Left renal cortex interstitium (tissue), 4 donors: ENCODE results near the gene IFT22. TPM values are rescaled to one million over a fixed set of nuclear protein-coding genes. Genes with fewer than 3 reads are reported as not detected.
"Not testable (repeated sequence)": the region's sequence is repeated elsewhere in the genome, so short reads cannot be mapped to it uniquely, and the experiment has no call there.

ENCODE experiments used
- DNase-seq, 4 donors: peaks; one replicate each; pipeline ENCODE4 v3.0.0-alpha.2; 2013; ENCODE audit warnings: low read depth in 4 of 4, low spot score in 2 of 4, missing footprints in 1 of 4
- polyA plus RNA-seq, 4 donors: library from polyadenylated mRNA; unstranded; fragments of 120-200 nt; gene quantifications; one replicate each; pipeline ENCODE4 v1.2.1, GENCODE V29; 2013; ENCODE audit not compliant: insufficient read length in 4 of 4

IFT22 gene
- polyA plus RNA-seq, 4 donors: 69.0 to 79.6 (median 76.0) TPM

GRCh38 chr7:101319401-101319800 is 2.2 kb downstream of the IFT22 start:
- DNase-seq: no peak

- DNase-seq: peak in 1 of 4 donors; percentile 33
These were observed 6.3 kb downstream of the IFT22 start for GRCh38 chr7:101315336-101315735.

- peak in 1 of 4 donors; percentile 44 for DNase-seq
These were observed 13.1 kb downstream of the IFT22 start for GRCh38 chr7:101308245-101309085.

DNA sequence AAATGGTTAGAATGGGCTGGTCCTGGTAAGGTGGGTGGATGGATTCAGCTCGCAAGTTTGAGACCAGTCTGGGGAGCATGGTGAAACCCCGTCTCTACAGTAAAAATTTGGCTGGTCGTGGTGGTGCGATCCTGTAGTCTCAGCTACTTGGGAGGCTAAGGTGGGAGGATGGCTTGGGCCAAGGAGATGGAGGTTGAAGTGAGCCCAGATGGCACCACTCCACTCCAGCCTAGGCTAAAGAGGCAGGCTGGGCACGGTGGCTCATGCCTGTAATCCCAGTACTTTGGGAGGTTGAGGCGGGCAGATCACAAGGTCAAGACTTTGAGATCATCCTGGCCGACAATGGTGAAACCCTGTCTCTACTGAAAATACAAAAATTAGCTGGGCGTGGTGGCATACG is 15.3 kb downstream of the IFT22 start:
- DNase-seq: no peak

GRCh38 chr7:101303102-101303701 is 18.4 kb downstream of the IFT22 start:
- DNase-seq: no peak

- DNase-seq: no peak
These were observed 18.9 kb downstream of the IFT22 start for GRCh38 chr7:101302641-101303101.

GRCh38 chr7:101300465-101301376 is 20.9 kb downstream of the IFT22 start:
- no peak for DNase-seq

- DNase-seq: no peak
These were observed 21.8 kb downstream of the IFT22 start for GRCh38 chr7:101299511-101300464.

GRCh38 chr7:101294832-101295121 is 26.8 kb downstream of the IFT22 start:
- no peak for DNase-seq

GRCh38 chr7:101294039-101294831 is 27.4 kb downstream of the IFT22 start:
- no peak for DNase-seq

GRCh38 chr7:101293069-101294021 is 28.3 kb downstream of the IFT22 start:
- DNase-seq: not testable (repeated sequence)

- not testable (repeated sequence) for DNase-seq
These were observed 29.0 kb downstream of the IFT22 start for GRCh38 chr7:101292566-101292965.

DNA sequence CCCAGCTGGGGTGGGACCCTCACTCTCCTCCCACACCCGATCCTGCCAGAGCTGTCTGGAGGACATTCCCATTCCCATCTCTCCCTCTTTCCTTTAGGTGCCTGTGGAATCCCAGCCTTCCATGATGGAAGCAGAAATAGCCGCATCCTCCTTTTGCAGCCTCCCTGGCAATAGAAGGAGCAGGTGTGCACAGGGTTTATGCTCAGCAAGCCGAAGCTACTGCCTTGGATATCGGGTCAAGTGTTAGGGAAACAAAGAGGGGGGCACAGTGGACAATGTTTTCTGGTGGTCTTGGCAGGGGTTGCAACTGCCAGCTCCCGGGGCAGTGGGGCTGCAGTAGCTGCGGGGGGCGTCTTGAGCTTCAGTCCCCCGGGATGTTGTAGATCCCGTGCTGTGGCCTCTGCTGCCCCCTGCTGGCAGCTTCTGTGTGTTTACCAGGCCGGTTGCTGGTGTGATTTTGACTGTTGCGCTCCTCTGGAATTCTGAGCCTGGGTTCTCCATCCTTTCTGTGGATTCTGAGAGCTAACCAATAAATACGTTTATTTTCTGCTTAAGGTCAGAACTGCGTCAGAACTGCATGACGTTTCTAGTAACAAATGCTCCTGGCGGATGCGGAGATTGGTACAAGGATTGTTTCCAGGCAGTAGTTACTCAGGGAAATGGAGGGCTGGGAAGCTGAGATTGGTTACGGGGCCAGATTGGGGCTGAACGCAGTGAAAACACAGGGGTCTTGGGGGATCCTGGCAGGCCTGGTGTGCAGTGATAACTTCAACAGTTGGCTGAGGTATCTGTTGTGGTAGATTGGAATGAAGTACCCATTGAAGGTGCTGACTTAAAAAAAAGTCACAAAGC is 31.2 kb downstream of the IFT22 start:
- DNase-seq: not testable (repeated sequence)

DNA sequence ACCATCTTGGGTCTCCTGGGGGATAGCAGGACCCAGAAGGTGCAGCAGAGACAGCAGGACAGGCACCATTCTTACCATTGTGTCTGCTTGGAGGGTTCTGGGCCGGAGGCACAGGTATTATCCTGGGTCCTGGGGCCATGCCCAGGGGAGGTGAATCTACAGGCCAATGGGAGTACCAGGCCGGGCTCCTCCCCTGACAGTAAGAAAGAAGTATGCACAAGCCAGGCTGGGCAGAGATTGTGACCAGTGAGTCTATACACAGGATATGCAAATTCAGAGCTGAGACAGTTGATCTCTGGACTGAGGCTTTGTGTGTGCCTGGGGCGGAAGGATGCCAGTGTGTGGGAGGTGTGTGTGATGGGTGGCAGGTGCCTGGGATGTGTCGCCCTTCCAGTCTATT is 31.9 kb downstream of the IFT22 start:
- DNase-seq: not testable (repeated sequence)

- DNase-seq: no peak
These were observed 33.2 kb downstream of the IFT22 start for GRCh38 chr7:101288439-101288838.

DNA sequence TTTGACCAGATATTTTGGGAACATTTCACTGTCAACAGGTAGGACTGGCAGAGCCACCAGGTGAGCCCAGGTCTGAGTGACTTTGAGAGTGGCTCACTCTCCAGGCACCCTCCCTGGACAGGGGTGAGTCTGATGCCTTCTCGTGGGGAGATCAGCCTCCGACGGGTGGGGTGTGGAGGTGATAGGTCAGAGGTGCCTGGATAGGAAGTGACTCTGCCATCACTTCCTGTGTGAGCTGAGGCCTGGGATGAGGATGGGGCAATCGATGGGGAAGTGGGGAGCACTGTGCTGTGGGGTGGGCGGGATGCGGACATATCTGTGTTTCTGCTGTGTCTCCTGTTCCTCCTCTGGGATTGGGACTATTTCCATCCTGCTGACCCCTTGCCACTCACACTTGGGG is 34.6 kb downstream of the IFT22 start:
- DNase-seq: no peak

- not testable (repeated sequence) for DNase-seq
These were observed 35.7 kb downstream of the IFT22 start for GRCh38 chr7:101285880-101286279.
